ENCODE data around the gene ITGB4. TPM values are rescaled to one million over a fixed set of nuclear protein-coding genes. Genes with fewer than 3 reads are reported as not detected.

Gene ITGB4
- total RNA-seq, 1 experiment from 2014 or later = 568 TPM

DNA sequence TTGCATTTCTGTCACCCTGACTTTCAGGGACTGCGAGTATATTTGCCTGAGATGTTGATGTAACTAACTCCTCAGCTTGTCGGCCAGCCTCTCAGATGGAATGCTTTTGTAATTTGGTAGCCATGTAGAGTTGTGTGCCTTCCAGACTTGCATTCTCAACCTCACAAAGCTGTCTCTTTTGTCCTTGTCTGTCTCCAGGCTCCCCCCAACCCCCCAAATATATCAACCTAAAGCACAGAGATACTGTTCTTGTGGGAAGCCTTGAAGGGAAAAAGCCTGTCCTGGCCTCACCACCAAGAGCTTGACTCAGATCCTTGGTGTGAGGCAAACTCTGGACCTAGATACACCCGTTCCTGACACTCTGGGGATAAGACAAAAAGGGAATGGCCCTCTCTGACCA is 35.8 kb upstream of the ITGB4 start (continued):
- TF ChIP-seq, protein P1, sequence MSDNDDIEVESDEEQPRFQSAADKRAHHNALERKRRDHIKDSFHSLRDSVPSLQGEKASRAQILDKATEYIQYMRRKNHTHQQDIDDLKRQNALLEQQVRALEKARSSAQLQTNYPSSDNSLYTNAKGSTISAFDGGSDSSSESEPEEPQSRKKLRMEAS (IDR thresholded peaks at IDR 0.05) = no peak
- TF ChIP-seq ZFX (IDR thresholded peaks at IDR 0.05) = no peak
- TF ChIP-seq, protein P2, sequence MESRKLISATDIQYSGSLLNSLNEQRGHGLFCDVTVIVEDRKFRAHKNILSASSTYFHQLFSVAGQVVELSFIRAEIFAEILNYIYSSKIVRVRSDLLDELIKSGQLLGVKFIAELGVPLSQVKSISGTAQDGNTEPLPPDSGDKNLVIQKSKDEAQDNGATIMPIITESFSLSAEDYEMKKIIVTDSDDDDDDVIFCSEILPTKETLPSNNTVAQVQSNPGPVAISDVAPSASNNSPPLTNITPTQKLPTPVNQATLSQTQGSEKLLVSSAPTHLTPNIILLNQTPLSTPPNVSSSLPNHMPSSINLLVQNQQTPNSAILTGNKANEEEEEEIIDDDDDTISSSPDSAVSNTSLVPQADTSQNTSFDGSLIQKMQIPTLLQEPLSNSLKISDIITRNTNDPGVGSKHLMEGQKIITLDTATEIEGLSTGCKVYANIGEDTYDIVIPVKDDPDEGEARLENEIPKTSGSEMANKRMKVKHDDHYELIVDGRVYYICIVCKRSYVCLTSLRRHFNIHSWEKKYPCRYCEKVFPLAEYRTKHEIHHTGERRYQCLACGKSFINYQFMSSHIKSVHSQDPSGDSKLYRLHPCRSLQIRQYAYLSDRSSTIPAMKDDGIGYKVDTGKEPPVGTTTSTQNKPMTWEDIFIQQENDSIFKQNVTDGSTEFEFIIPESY (IDR thresholded peaks at IDR 0.05; ENCODE audit: extremely low read depth, insufficient replicate concordance, low read length) = no peak
- no peak for TF ChIP-seq POLR2AphosphoS5 (IDR thresholded peaks at IDR 0.05; ENCODE audit: low read depth, low read length)
- TF ChIP-seq TCF7L2 (IDR thresholded peaks at IDR 0.05; ENCODE audit: borderline replicate concordance, extremely low read depth, insufficient read depth, insufficient read length) = no peak
- no peak for TF ChIP-seq SIN3A (IDR thresholded peaks at IDR 0.05; ENCODE audit: low read depth)
- TF ChIP-seq CBX3 (IDR thresholded peaks at IDR 0.05; ENCODE audit: low read depth) = no peak
- TF ChIP-seq CEBPB (IDR thresholded peaks at IDR 0.05; ENCODE audit: low read depth) = no peak

DNA sequence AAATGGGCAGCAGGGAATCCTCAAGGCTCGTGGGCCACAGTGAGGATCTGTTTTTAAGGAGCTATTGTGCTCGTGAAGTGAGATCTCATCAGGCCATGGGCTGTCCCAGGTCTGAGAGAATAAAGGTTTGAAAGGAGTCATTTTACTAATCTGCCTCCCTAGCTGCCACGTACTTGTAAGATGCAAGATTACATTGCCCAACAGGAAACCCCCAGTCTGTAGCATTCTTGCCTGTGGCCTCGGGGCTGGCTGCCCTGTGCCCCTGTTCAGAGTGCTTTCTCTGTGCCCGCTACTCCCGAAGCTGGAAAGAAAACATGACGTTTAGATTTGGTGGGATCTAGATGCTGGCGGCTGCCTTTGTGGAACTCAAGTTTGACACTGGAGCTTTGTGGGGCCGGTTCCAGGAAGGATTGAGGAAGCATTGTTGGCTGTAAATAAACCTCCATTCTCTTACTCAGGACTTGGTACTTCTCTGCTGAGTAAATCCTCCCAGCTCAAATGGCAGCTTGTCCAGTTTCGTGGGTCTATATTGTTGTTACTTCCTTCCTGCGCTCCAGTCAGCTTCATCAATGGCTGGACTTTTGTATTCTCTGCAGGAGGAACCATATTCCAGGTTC is 32.9 kb upstream of the ITGB4 start:
- H3K79me2 ChIP-seq (ENCODE audit: insufficient read depth, low read length) = peaks cover 100% of the 10 kb centered on the region
- TF ChIP-seq ZNF274 (IDR thresholded peaks at IDR 0.05; ENCODE audit: low read depth, low read length) (no peak), SRF (IDR thresholded peaks at IDR 0.05; ENCODE audit: low read depth) (no peak), EZH2phosphoT487 (IDR thresholded peaks at IDR 0.05; ENCODE audit: borderline replicate concordance) (no peak), YY1 (IDR thresholded peaks at IDR 0.05; ENCODE audit: extremely low read depth, insufficient replicate concordance, low read depth, low read length) (no peak), RAD21 (IDR thresholded peaks at IDR 0.05; ENCODE audit: low read depth) (no peak), ZFX (IDR thresholded peaks at IDR 0.05) (no peak), FOSL1 (IDR thresholded peaks at IDR 0.05; ENCODE audit: low read depth) (no peak), ELF1 (IDR thresholded peaks at IDR 0.05; ENCODE audit: borderline replicate concordance, low read depth) (no peak), SP1 (IDR thresholded peaks at IDR 0.05; ENCODE audit: low read depth) (no peak), JUND (IDR thresholded peaks at IDR 0.05) (no peak)
- TF ChIP-seq, protein P2 (IDR thresholded peaks at IDR 0.05; ENCODE audit: extremely low read depth, insufficient replicate concordance, low read length) = no peak
- TF ChIP-seq, protein P1 (IDR thresholded peaks at IDR 0.05) = no peak
- 0 out of 2 replicates have a peak overlapping the region, but pooled peaks have one; percentile 12 for H3K9ac ChIP-seq (ENCODE audit: low read length)
- ChIA-PET POLR2A (interaction anchor here (0.6 kb wide), 1 partner anchor 88 kb away, joined by 3 read pairs; no protein-coding TSS in a partner anchor), RAD21 (ENCODE audit: low non-redundant PET in 1 of 2, low total read pairs in 2 of 2, uncharacterized antibody in 2 of 2, unreplicated experiment in 2 of 2) (interaction anchor here in 1 of 2 experiments (0.6 kb wide), 1 partner anchor 59 kb away, joined by 3 read pairs; no protein-coding TSS in a partner anchor), CTCF (interaction anchor here (1.5 to 1.9 kb wide), 2 partner anchors 14 to 55 kb away, joined by 3 to 7 read pairs; partner anchors contain the start of gene SMIM5)
- BruUV-seq (replicated peaks) = no TSS peak
- H3K27ac ChIP-seq (ENCODE audit: low read depth, low read length) = no peak overlapping the region; the same call in 1 of the 2 replicates
- H2AFZ ChIP-seq (ENCODE audit: low read depth, low read length, poor library complexity, severe bottlenecking) = no peak overlapping the region
- H3K4me1 ChIP-seq (ENCODE audit: control insufficient read depth in 1 of 2, insufficient read depth in 2 of 2, low read length in 2 of 2) = peaks cover 66 to 99% of the 10 kb centered on the region in 2 experiments
- H3K4me3 ChIP-seq (replicated peaks in 1 of 2; ENCODE audit: low read depth in 1 of 2, low read length in 2 of 2) = no peak overlapping the region
- H3K4me2 ChIP-seq (ENCODE audit: low read length) = peak overlapping the region; percentile 34; the same call in 1 of the 2 replicates
- H3K9me2 ChIP-seq (ENCODE audit: insufficient read depth) = no peaks in the 10 kb centered on the region
- no peaks in the 10 kb centered on the region for H3K27me3 ChIP-seq (ENCODE audit: insufficient read depth, low read length)
- no peaks in the 10 kb centered on the region for H4K20me1 ChIP-seq (ENCODE audit: insufficient read depth)
- no peaks in the 10 kb centered on the region for H3K9me3 ChIP-seq (ENCODE audit: control insufficient read depth in 1 of 2, insufficient read depth in 1 of 2, low read depth in 1 of 2, low read length in 2 of 2)
- intact Hi-C loops (cut with micrococcal nuclease) = no loop called here
- ATAC-seq (no peak), DNase-seq (ENCODE audit: low read depth, low spot score) (no peak)
- H3K36me3 ChIP-seq (ENCODE audit: control insufficient read depth in 1 of 2, insufficient read depth in 2 of 2, low read length in 2 of 2) = peaks cover 0 to 17% of the 10 kb centered on the region in 2 experiments; a peak in 1 of 4 replicates
